Measurements from ENCODE around the gene TMSB4X. TPM values are rescaled to one million over a fixed set of nuclear protein-coding genes. Genes with fewer than 3 reads are reported as not detected.
A peak's percentile ranks its signal among the peaks of the same experiment; 100 is the strongest.
"Not testable (repeated sequence)": the region's sequence is repeated elsewhere in the genome, so short reads cannot be mapped to it uniquely, and the experiment has no call there.

The TMSB4X gene
- total RNA-seq, 1 donor from 2014 or later, result 2,924 TPM

- peak overlapping the region; percentile 90 for H3K27ac Mint-ChIP-seq (ENCODE audit: unreplicated experiment)
- peaks cover 24% of the 10 kb centered on the region for H3K36me3 Mint-ChIP-seq (ENCODE audit: unreplicated experiment)
- H3K9me3 Mint-ChIP-seq (ENCODE audit: unreplicated experiment); DNase-seq (ENCODE audit: extremely low spot score, unreplicated experiment); H3K27me3 Mint-ChIP-seq (ENCODE audit: unreplicated experiment): not testable (repeated sequence)
- H3K4me1 Mint-ChIP-seq (ENCODE audit: unreplicated experiment), result peaks cover 41% of the 10 kb centered on the region
- H3K4me3 Mint-ChIP-seq (ENCODE audit: unreplicated experiment), result peak overlapping the region; percentile 89
These were observed 2.2 kb downstream of the TMSB4X start for GRCh38 chrX:12976819-12977732.

- H3K27ac Mint-ChIP-seq (ENCODE audit: unreplicated experiment), result peak overlapping the region; percentile 90
- no peak for DNase-seq (ENCODE audit: extremely low spot score, unreplicated experiment)
- no peak for TF ChIP-seq CTCF (IDR thresholded peaks at IDR 0.05)
- H3K9me3 Mint-ChIP-seq (ENCODE audit: unreplicated experiment), result no peaks in the 10 kb centered on the region
- peaks cover 24% of the 10 kb centered on the region for H3K36me3 Mint-ChIP-seq (ENCODE audit: unreplicated experiment)
- H3K4me3 Mint-ChIP-seq (ENCODE audit: unreplicated experiment), result peak overlapping the region; percentile 89
- H3K27me3 Mint-ChIP-seq (ENCODE audit: unreplicated experiment), result no peaks in the 10 kb centered on the region
- H3K4me1 Mint-ChIP-seq (ENCODE audit: unreplicated experiment), result peaks cover 40% of the 10 kb centered on the region
These were observed 2.9 kb downstream of the TMSB4X start for GRCh38 chrX:12977761-12978204.

- Mint-ChIP-seq H3K27ac (ENCODE audit: unreplicated experiment) (peak overlapping the region; percentile 90), H3K4me1 (ENCODE audit: unreplicated experiment) (peaks cover 37% of the 10 kb centered on the region), H3K9me3 (ENCODE audit: unreplicated experiment) (no peaks in the 10 kb centered on the region), H3K27me3 (ENCODE audit: unreplicated experiment) (no peaks in the 10 kb centered on the region), H3K36me3 (ENCODE audit: unreplicated experiment) (peaks cover 24% of the 10 kb centered on the region), H3K4me3 (ENCODE audit: unreplicated experiment) (peak overlapping the region; percentile 89)
- DNase-seq (ENCODE audit: extremely low spot score, unreplicated experiment), result no peak
- TF ChIP-seq CTCF (IDR thresholded peaks at IDR 0.05), result no peak
These were observed 3.5 kb downstream of the TMSB4X start for GRCh38 chrX:12978205-12979025.

- Mint-ChIP-seq H3K36me3 (ENCODE audit: unreplicated experiment) (peaks cover 24% of the 10 kb centered on the region), H3K27ac (ENCODE audit: unreplicated experiment) (peak overlapping the region; percentile 90), H3K9me3 (ENCODE audit: unreplicated experiment) (no peaks in the 10 kb centered on the region), H3K4me1 (ENCODE audit: unreplicated experiment) (peaks cover 30% of the 10 kb centered on the region), H3K4me3 (ENCODE audit: unreplicated experiment) (peak overlapping the region; percentile 89), H3K27me3 (ENCODE audit: unreplicated experiment) (no peaks in the 10 kb centered on the region)
- no peak for TF ChIP-seq CTCF (IDR thresholded peaks at IDR 0.05)
- no peak for DNase-seq (ENCODE audit: extremely low spot score, unreplicated experiment)
These were observed 4.2 kb downstream of the TMSB4X start for GRCh38 chrX:12979026-12979607.

GRCh38 chrX:12979616-12980015, 4.7 kb downstream of the TMSB4X start:
- Mint-ChIP-seq H3K27ac (ENCODE audit: unreplicated experiment) (peak overlapping the region; percentile 90), H3K9me3 (ENCODE audit: unreplicated experiment) (no peaks in the 10 kb centered on the region), H3K4me3 (ENCODE audit: unreplicated experiment) (no peak overlapping the region), H3K36me3 (ENCODE audit: unreplicated experiment) (peaks cover 24% of the 10 kb centered on the region), H3K4me1 (ENCODE audit: unreplicated experiment) (peaks cover 33% of the 10 kb centered on the region), H3K27me3 (ENCODE audit: unreplicated experiment) (no peaks in the 10 kb centered on the region)
- no peak for DNase-seq (ENCODE audit: extremely low spot score, unreplicated experiment)
- TF ChIP-seq CTCF (IDR thresholded peaks at IDR 0.05), result no peak

GRCh38 chrX:12980039-12980438, 5.1 kb downstream of the TMSB4X start:
- H3K9me3 Mint-ChIP-seq (ENCODE audit: unreplicated experiment); DNase-seq (ENCODE audit: extremely low spot score, unreplicated experiment); H3K4me3 Mint-ChIP-seq (ENCODE audit: unreplicated experiment); H3K27me3 Mint-ChIP-seq (ENCODE audit: unreplicated experiment): not testable (repeated sequence)
- peaks cover 37% of the 10 kb centered on the region for H3K4me1 Mint-ChIP-seq (ENCODE audit: unreplicated experiment)
- peak overlapping the region; percentile 90 for H3K27ac Mint-ChIP-seq (ENCODE audit: unreplicated experiment)
- H3K36me3 Mint-ChIP-seq (ENCODE audit: unreplicated experiment), result peaks cover 24% of the 10 kb centered on the region

Measured in osteocyte (in vitro differentiated cells).